ENCODE results near the gene STN1.
A peak's percentile ranks its signal among the peaks of the same experiment; 100 is the strongest.

STN1 gene

DNA sequence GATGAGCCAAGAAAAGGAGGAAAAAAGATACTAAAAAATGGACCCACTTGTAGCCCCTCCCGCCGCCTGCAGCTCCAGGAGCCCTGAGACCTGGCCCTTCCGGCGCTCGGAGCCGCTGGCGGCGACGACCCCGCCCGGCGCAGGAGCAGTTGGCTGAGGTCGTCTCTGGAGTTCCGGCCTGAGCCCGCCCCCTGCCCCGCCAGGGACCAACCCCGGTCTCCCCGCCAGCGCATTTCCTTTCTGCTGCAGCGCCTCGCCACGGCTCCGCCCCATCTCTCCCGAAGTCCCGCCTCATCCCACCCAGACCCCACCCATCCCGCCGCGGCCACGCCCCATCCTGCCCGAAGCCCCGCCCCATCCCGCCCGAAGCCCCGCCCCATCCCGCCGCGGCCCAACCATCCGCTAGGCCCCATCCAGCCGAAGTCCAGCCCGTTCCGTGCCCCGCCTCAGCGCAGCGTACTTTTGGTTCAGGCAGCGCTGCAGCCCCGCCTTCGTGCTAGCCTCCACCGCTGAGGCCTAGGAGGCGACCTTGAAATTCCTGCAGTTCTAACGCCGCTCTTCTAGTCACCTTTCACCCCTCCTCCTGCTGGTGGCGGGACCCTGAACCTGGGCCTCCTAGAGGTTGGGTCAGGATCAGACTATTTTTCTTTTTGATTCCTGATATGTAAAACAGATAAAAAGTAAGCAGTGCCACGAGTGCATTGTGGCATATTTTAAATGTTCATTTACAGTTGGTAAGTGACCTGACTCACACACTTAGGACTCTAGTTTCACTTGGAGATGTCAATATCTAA is at the start of gene STN1:
STN1 (minus strand) TSS at position 132 of the 794 bp plus-strand sequence. CDS start 590 bp downstream, outside the sequence.
- H3K4me3 ChIP-seq (ENCODE audit: low read length in 2 of 2): peak within 1 kb of the TSS; percentile 67 to 97

DNA sequence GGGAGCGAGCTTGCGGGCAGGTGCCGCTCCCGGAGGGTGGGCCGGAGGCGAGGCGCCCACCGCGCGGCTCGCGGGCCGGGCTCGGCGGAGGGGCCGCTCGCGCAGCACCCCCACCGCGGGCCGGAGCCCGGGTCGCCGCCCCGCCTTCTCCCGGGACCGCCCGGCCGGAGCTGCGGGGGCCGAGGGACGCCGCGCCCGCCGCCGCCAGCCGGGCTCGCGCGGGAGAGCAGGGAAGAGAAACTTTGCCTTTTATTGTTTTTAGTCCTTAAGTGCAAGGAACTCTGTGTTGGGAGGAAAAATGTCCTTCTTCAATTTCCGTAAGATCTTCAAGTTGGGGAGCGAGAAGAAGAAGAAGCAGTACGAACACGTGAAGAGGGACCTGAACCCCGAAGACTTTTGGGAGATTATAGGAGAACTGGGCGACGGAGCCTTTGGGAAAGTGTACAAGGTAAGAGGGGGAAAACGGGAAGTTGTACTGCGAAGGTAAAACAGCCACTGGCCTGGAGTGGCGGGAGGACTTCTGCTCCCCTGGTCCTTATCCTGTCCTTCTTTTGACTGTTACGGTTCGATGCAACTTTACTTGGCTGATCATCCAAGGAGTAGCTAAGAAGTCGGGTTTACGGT is 49.6 kb upstream of the STN1 start:
- Histone ChIP-seq H3K4me1 (ENCODE audit: control insufficient read depth, insufficient read depth, low read length) (peaks cover 3% of the 10 kb centered on the region), H3K9ac (ENCODE audit: low read length in 2 of 2) (peak overlapping the region; percentile 87), H3K36me3 (ENCODE audit: control insufficient read depth in 2 of 2, insufficient read depth in 2 of 2, low read length in 2 of 2) (no peaks in the 10 kb centered on the region), H3K4me3 (ENCODE audit: low read length in 2 of 2) (peak overlapping the region; percentile 95 to 97), H3K27me3 (ENCODE audit: control insufficient read depth in 1 of 2, insufficient read depth in 2 of 2, low read length in 2 of 2) (no peaks in the 10 kb centered on the region), H3K9me3 (ENCODE audit: control insufficient read depth in 2 of 2, low read length in 2 of 2) (no peaks in the 10 kb centered on the region), H3K27ac (ENCODE audit: low read length) (peak overlapping the region; percentile 81)

More for the DNA sequence above, at the start of gene STN1:
- Histone ChIP-seq H3K27me3 (ENCODE audit: control insufficient read depth in 1 of 2, insufficient read depth in 2 of 2, low read length in 2 of 2) (no peaks in the 10 kb centered on the region), H3K4me1 (ENCODE audit: control insufficient read depth, insufficient read depth, low read length) (peaks cover 20% of the 10 kb centered on the region), H3K36me3 (ENCODE audit: control insufficient read depth in 2 of 2, insufficient read depth in 2 of 2, low read length in 2 of 2) (no peaks in the 10 kb centered on the region), H3K9ac (ENCODE audit: low read length in 2 of 2) (peak within 1 kb of the TSS; percentile 70 to 96), H3K9me3 (ENCODE audit: control insufficient read depth in 2 of 2, low read length in 2 of 2) (no peaks in the 10 kb centered on the region), H3K27ac (ENCODE audit: low read length) (peak within 1 kb of the TSS; percentile 95)

DNA sequence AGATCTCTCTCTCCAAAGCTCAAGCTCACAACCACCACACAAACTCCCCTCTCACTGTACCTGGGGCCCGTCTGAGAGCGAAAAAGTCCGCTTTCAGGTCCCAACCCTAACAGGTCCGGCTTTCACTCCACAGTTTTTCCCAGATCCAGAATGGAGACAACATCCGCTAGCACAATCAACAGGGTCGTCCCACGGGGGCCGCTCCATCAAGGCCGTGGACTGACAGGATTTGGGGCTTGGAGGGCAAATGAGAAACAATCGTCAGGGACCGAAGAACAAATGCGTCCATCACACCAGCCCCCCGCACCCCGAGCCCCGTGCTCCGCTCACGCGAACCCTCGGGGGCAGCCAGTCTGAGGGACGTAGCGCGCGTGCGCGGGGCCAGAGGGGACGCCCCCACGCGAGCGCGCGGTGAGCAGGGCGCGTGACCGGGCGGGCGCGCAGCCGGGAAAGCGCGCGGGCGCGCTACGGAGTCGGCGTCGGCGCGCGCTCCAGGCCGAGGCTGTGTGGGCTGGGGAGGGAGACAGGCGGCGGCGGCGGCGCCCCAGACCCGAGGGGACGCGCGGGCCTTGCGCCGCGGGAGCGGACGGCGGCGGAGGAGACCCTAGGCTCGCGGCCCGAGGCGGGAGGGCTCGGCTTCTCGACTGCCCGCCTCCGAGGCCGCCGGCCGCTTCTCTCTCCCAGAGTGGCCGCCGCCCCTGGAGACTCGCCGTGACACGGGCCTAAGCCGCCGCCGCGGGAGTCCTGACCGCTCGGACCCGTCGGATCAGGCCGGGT is 48.9 kb upstream of the STN1 start, which contains the start of gene SLK:
SLK (plus strand) TSS at position 470 of the 777 bp plus-strand sequence. CDS start 606 bp downstream, outside the sequence.
- peak within 1 kb of the TSS; percentile 87 to 95 for H3K9ac ChIP-seq (ENCODE audit: low read length in 2 of 2)
- no peaks in the 10 kb centered on the region for H3K9me3 ChIP-seq (ENCODE audit: control insufficient read depth in 2 of 2, low read length in 2 of 2)
- peak within 1 kb of the TSS; percentile 95 to 97 for H3K4me3 ChIP-seq (ENCODE audit: low read length in 2 of 2)
- H3K27me3 ChIP-seq (ENCODE audit: control insufficient read depth in 1 of 2, insufficient read depth in 2 of 2, low read length in 2 of 2): no peaks in the 10 kb centered on the region
- H3K27ac ChIP-seq (ENCODE audit: low read length): peak within 1 kb of the TSS; percentile 81
- H3K36me3 ChIP-seq (ENCODE audit: control insufficient read depth in 2 of 2, insufficient read depth in 2 of 2, low read length in 2 of 2): no peaks in the 10 kb centered on the region
- peaks cover 3% of the 10 kb centered on the region for H3K4me1 ChIP-seq (ENCODE audit: control insufficient read depth, insufficient read depth, low read length)

DNA sequence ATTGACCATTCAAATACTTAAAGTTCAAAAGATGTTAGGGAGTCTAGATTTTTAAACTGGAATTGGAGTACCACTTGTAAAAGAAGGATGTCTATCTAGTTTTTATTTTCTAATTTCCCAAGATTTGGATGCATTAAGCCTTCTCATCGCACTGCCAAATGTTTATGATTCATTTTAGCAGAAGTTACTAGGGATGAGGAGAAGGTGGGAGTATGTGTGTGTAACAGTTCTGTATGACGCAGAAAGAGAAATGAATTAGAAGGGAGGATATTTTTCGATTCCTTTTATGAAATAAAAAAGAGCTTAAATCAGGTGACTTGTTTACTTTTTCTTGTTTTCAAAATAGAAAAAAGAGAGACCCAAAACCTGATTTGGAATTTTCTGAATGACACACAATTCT is 42.1 kb upstream of the STN1 start:
- Histone ChIP-seq H3K36me3 (ENCODE audit: control insufficient read depth in 2 of 2, insufficient read depth in 2 of 2, low read length in 2 of 2) (no peaks in the 10 kb centered on the region), H3K27ac (ENCODE audit: low read length) (no peak overlapping the region), H3K27me3 (ENCODE audit: control insufficient read depth in 1 of 2, insufficient read depth in 2 of 2, low read length in 2 of 2) (no peaks in the 10 kb centered on the region), H3K9me3 (ENCODE audit: control insufficient read depth in 2 of 2, low read length in 2 of 2) (no peaks in the 10 kb centered on the region), H3K4me3 (ENCODE audit: low read length in 2 of 2) (no peak overlapping the region), H3K4me1 (ENCODE audit: control insufficient read depth, insufficient read depth, low read length) (no peaks in the 10 kb centered on the region), H3K9ac (ENCODE audit: low read length in 2 of 2) (no peak overlapping the region)

DNA sequence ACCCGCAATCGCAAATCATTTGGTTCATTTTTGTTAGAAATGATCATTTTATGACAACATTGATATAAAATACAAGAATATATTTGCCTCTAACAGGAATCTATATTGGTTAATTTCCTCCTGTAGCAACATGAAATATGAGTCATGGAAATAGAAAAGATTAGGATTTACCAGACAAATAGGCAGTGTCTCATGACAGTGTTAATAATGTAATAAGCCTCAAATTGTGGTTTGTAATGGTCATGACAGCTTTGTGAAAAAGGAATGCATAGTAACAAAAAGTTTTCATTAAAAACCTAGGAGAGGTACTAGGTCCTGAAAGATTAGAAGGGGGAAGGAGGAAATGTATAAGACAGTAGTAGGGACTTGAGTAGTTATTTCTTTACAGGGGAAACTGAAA is 41.0 kb upstream of the STN1 start:
- Histone ChIP-seq H3K27ac (ENCODE audit: low read length) (no peak overlapping the region), H3K9ac (ENCODE audit: low read length in 2 of 2) (no peak overlapping the region), H3K9me3 (ENCODE audit: control insufficient read depth in 2 of 2, low read length in 2 of 2) (no peaks in the 10 kb centered on the region), H3K4me1 (ENCODE audit: control insufficient read depth, insufficient read depth, low read length) (no peaks in the 10 kb centered on the region), H3K36me3 (ENCODE audit: control insufficient read depth in 2 of 2, insufficient read depth in 2 of 2, low read length in 2 of 2) (no peaks in the 10 kb centered on the region), H3K4me3 (ENCODE audit: low read length in 2 of 2) (no peak overlapping the region), H3K27me3 (ENCODE audit: control insufficient read depth in 1 of 2, insufficient read depth in 2 of 2, low read length in 2 of 2) (no peaks in the 10 kb centered on the region)

DNA sequence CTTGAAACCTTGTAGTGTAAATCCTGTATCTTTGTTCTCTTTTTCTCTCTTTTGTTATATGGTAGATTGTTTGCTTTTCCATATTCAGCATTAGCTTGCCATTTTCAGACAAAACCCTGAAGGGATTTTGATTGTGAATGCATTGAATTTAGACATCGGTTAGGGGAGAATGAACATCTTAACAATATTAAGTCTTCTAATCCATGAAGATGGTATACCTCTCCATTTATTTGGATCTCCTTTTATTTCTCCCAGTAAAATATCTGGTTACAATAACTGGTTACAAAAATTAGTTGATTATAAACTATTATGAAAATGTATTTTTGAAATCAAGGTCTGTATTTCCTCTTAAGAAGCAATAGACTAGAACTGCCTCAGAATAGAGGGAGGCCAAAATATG is 36.6 kb upstream of the STN1 start:
- no peak overlapping the region for H3K9ac ChIP-seq (ENCODE audit: low read length in 2 of 2)
- no peak overlapping the region for H3K4me3 ChIP-seq (ENCODE audit: low read length in 2 of 2)
- H3K9me3 ChIP-seq (ENCODE audit: control insufficient read depth in 2 of 2, low read length in 2 of 2): no peaks in the 10 kb centered on the region
- H3K27me3 ChIP-seq (ENCODE audit: control insufficient read depth in 1 of 2, insufficient read depth in 2 of 2, low read length in 2 of 2): no peaks in the 10 kb centered on the region
- H3K27ac ChIP-seq (ENCODE audit: low read length): no peak overlapping the region
- H3K4me1 ChIP-seq (ENCODE audit: control insufficient read depth, insufficient read depth, low read length): no peaks in the 10 kb centered on the region
- no peaks in the 10 kb centered on the region for H3K36me3 ChIP-seq (ENCODE audit: control insufficient read depth in 2 of 2, insufficient read depth in 2 of 2, low read length in 2 of 2)

- H3K9me3 ChIP-seq (ENCODE audit: control insufficient read depth in 2 of 2, low read length in 2 of 2): no peaks in the 10 kb centered on the region
- no peak overlapping the region for H3K27ac ChIP-seq (ENCODE audit: low read length)
Measured at GRCh38 chr10:103951942-103952341, 34.0 kb upstream of the STN1 start.

DNA sequence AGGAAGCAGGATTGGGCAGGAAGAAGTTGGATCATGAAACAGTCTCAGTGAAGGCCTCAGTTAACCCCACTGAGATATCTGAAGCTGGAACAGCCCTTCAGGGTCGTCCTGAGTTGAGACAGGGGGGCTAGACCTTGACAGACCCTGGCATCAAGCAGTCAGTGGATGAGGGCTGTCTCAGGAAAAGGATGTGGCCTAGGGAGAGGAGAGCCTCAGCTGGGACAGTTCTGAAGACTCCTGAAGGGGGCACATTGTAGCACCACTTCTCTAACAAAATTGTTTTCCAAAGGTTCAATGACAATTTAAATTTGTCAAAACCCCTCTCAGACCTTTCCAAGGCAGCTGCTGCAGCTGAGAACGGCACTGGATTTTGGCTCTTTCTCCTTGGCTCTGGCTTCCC is 33.2 kb upstream of the STN1 start:
- Histone ChIP-seq H3K4me3 (ENCODE audit: low read length in 2 of 2) (no peak overlapping the region), H3K36me3 (ENCODE audit: control insufficient read depth in 2 of 2, insufficient read depth in 2 of 2, low read length in 2 of 2) (no peaks in the 10 kb centered on the region), H3K9me3 (ENCODE audit: control insufficient read depth in 2 of 2, low read length in 2 of 2) (no peaks in the 10 kb centered on the region), H3K27ac (ENCODE audit: low read length) (no peak overlapping the region), H3K27me3 (ENCODE audit: control insufficient read depth in 1 of 2, insufficient read depth in 2 of 2, low read length in 2 of 2) (no peaks in the 10 kb centered on the region), H3K4me1 (ENCODE audit: control insufficient read depth, insufficient read depth, low read length) (no peaks in the 10 kb centered on the region), H3K9ac (ENCODE audit: low read length in 2 of 2) (no peak overlapping the region)

More at GRCh38 chr10:103951942-103952341, 34.0 kb upstream of the STN1 start:
- Histone ChIP-seq H3K9ac (ENCODE audit: low read length in 2 of 2) (no peak overlapping the region), H3K27me3 (ENCODE audit: control insufficient read depth in 1 of 2, insufficient read depth in 2 of 2, low read length in 2 of 2) (no peaks in the 10 kb centered on the region), H3K4me3 (ENCODE audit: low read length in 2 of 2) (no peak overlapping the region), H3K36me3 (ENCODE audit: control insufficient read depth in 2 of 2, insufficient read depth in 2 of 2, low read length in 2 of 2) (no peaks in the 10 kb centered on the region), H3K4me1 (ENCODE audit: control insufficient read depth, insufficient read depth, low read length) (no peaks in the 10 kb centered on the region)

DNA sequence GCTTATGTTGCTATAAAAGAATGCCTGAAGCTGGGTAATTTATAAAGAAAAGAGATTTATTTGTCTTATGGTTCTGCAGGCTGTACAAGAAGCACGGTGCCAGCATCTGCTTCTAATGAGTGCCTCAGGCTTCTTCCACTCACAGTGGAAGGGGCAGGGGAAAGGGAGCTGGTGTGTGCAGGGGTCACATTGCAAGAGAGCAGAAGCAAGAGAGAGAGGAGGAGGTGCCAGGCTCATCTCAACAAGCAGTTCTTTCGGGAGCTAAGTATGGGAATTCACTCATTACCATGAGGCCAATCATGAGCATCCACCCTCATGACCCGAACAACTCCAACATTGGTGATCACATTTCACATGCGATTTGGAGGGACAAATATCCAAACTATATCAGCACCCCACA is 31.7 kb upstream of the STN1 start:
- no peaks in the 10 kb centered on the region for H3K36me3 ChIP-seq (ENCODE audit: control insufficient read depth in 2 of 2, insufficient read depth in 2 of 2, low read length in 2 of 2)
- H3K27me3 ChIP-seq (ENCODE audit: control insufficient read depth in 1 of 2, insufficient read depth in 2 of 2, low read length in 2 of 2): no peaks in the 10 kb centered on the region
- no peaks in the 10 kb centered on the region for H3K9me3 ChIP-seq (ENCODE audit: control insufficient read depth in 2 of 2, low read length in 2 of 2)
- no peak overlapping the region for H3K27ac ChIP-seq (ENCODE audit: low read length)
- H3K4me1 ChIP-seq (ENCODE audit: control insufficient read depth, insufficient read depth, low read length): no peaks in the 10 kb centered on the region
- no peak overlapping the region for H3K4me3 ChIP-seq (ENCODE audit: low read length in 2 of 2)
- no peak overlapping the region for H3K9ac ChIP-seq (ENCODE audit: low read length in 2 of 2)

DNA sequence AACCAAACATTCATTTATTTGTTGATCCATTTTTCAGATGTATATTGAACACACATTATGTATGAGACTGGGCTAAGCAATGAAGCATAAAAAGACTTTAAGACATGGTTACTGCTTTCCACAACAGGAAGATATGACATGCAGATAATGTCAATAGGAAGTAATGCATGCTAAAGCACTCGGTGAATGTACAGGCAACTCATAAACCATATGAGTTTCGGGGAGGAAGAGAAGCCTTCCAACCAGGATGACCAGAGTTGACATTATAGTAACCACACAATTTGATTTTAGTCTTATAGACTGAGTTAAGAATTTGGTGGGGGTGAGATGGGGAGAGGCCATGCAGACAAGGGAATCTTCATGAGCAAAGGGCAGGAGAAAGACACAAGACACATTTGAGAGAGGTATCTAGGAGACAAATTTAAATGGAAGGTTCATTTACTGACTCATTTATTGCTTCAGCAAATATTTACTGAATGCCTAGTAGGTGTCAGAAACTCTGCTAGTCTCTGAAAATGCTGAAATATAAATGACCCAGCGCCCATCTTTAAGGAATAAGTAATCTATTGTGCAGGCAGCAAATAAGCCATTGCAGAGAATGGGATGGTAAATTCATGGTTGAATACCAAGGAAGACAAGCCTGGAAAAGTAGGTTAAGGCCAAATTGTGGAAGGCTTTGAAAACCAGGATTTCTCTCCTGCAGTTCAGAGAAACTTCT is 30.0 kb upstream of the STN1 start:
- H3K9ac ChIP-seq (ENCODE audit: low read length in 2 of 2): no peak overlapping the region
- no peaks in the 10 kb centered on the region for H3K36me3 ChIP-seq (ENCODE audit: control insufficient read depth in 2 of 2, insufficient read depth in 2 of 2, low read length in 2 of 2)
- no peaks in the 10 kb centered on the region for H3K4me1 ChIP-seq (ENCODE audit: control insufficient read depth, insufficient read depth, low read length)
- H3K27ac ChIP-seq (ENCODE audit: low read length): no peak overlapping the region
- H3K4me3 ChIP-seq (ENCODE audit: low read length in 2 of 2): no peak overlapping the region
- H3K27me3 ChIP-seq (ENCODE audit: control insufficient read depth in 1 of 2, insufficient read depth in 2 of 2, low read length in 2 of 2): no peaks in the 10 kb centered on the region
- H3K9me3 ChIP-seq (ENCODE audit: control insufficient read depth in 2 of 2, low read length in 2 of 2): no peaks in the 10 kb centered on the region
